Limb (tissue), 2 donors: ENCODE measurements around the gene NRXN2.

ENCODE experiments used
- DNase-seq, 2 donors: peaks; one replicate each; pipeline ENCODE4 v3.0.0-alpha.2; 2016; ENCODE audit errors: extremely low spot score in 2 of 2

Gene NRXN2

DNA sequence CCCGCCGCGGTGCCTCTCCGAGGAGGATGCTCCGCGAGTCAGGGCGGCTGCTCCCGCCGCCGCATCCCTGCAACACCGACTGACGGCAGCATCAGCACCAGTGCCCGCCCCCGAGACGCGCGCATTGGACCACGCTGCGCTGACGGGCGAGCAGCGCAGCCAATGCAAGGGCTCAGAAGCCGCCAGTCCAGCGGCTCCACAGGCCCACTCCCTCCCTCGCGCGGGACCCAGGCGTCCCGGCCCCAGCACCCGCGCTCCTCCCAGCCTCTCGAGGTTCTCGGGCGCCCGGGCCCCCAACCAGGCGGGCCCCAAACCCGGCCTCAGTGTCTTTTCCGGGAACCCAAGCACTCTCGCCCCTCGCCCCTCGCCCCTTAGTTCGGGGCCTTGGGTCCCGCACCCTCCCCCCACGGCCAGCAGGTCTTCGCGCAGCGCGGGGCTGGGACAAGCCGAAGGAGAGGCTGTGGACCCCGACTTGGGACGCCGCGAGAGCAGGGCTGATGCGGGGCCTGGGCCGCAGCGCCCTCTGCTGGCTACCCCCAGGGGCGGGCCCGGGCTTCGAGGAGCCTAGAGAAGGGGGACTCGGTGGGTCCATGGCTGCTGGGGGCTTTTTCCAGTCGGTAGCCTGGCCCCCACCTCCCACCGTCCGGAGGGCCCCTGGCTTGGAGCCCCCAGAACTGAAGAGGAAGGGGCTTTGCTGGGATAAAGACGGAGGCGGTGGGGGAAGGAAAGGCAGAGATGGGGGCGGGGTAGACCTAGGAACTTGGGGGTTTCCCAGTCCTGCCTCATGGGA, at the start of gene NRXN2:
NRXN2 (minus strand) TSS at position 81 of the 790 bp plus-strand sequence. CDS start 9,498 bp downstream, outside the sequence.
- DNase-seq: peak; percentile 82 to 92

GRCh38 chr11:64772303-64773018, 49.5 kb upstream of the NRXN2 start:
- DNase-seq: no peak

- no peak for DNase-seq
Measured at GRCh38 chr11:64771861-64772260, 48.9 kb upstream of the NRXN2 start.

- DNase-seq: no peak
Measured at GRCh38 chr11:64770120-64770519, 47.1 kb upstream of the NRXN2 start.

- no peak for DNase-seq
Measured at GRCh38 chr11:64769283-64769682, 46.3 kb upstream of the NRXN2 start.

DNA sequence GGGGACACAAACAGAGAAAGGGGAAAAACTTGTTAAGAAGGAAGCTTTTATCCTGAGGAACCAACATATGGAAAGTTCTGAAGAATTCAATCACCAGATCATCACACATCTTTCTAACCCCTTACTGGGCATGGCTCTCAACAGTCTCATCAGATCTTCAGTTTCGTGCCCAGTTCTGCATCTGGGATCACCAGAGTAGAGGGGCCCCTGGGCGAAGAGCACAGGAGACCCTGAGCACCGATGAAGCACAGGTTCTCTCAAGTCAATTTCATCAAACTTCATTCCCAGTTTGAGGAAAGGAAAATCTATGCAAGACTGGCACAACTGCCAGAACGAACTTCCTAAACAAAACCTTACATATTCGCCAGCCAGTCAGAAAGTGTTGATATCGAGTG, 45.3 kb upstream of the NRXN2 start:
- DNase-seq: no peak

DNA sequence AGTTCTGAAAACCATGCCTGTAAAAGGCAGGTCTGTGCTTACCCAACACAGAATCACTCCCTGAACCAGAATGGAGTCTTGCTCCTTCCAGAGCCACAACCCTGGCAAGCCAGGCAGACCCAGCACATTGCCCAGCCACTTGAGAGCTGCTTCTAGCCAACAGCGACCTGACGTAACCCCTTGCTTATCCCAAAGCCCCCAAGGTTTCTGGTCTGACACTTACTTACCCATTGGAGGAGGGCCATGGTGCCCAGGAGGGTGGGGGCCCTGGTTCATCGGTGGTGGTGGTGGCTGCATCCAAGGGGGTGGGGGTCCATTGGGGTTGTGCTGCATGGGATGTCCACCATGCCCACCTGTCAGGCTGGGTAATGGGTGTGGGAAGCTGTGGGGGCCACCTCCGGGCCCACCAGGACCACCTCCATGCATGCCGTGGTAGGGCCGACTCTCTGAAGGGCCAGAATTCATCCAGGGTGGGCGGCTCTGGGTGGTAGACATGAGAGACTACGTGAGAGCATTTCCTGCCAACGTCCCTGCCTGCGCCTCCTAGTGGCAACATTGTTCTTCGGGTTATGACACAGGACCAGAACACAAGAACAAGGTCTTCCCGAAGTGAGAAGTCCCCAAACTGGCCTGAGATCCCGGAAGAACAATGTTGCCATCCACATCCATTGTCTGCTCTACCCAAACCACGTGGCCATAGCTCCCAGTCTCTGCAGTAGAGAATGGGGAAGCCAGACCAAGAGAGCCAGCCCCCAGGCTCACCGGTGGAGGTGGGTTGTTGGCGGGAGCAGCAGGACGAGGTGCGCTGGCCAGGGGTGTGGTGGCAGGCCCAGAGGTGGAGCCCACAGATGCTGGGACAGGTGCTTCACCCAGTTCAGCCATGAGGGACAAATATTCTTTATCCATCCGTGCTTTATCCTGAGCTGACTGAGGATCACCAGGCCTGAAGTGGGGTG, 44.6 kb upstream of the NRXN2 start:
- DNase-seq: peak in 1 of 2 donors; percentile 81

- DNase-seq: no peak
Measured at GRCh38 chr11:64766881-64767280, 43.9 kb upstream of the NRXN2 start.

GRCh38 chr11:64765851-64766665, 43.1 kb upstream of the NRXN2 start:
- DNase-seq: peak in 1 of 2 donors; percentile 34

GRCh38 chr11:64765291-64765850, 42.4 kb upstream of the NRXN2 start:
- DNase-seq: peak in 1 of 2 donors; percentile 29

GRCh38 chr11:64764753-64765152, 41.8 kb upstream of the NRXN2 start:
- no peak for DNase-seq

GRCh38 chr11:64764040-64764611, 41.1 kb upstream of the NRXN2 start:
- peak in 1 of 2 donors; percentile 32 for DNase-seq

- no peak for DNase-seq
Measured at GRCh38 chr11:64763526-64764039, 40.6 kb upstream of the NRXN2 start.

- peak in 1 of 2 donors; percentile 34 for DNase-seq
Measured at GRCh38 chr11:64762674-64763525, 39.9 kb upstream of the NRXN2 start.

- DNase-seq: peak in 1 of 2 donors; percentile 31
Measured at GRCh38 chr11:64762277-64762673, 39.3 kb upstream of the NRXN2 start.

- peak in 1 of 2 donors; percentile 29 for DNase-seq
Measured at GRCh38 chr11:64760759-64761420, 37.9 kb upstream of the NRXN2 start.

DNA sequence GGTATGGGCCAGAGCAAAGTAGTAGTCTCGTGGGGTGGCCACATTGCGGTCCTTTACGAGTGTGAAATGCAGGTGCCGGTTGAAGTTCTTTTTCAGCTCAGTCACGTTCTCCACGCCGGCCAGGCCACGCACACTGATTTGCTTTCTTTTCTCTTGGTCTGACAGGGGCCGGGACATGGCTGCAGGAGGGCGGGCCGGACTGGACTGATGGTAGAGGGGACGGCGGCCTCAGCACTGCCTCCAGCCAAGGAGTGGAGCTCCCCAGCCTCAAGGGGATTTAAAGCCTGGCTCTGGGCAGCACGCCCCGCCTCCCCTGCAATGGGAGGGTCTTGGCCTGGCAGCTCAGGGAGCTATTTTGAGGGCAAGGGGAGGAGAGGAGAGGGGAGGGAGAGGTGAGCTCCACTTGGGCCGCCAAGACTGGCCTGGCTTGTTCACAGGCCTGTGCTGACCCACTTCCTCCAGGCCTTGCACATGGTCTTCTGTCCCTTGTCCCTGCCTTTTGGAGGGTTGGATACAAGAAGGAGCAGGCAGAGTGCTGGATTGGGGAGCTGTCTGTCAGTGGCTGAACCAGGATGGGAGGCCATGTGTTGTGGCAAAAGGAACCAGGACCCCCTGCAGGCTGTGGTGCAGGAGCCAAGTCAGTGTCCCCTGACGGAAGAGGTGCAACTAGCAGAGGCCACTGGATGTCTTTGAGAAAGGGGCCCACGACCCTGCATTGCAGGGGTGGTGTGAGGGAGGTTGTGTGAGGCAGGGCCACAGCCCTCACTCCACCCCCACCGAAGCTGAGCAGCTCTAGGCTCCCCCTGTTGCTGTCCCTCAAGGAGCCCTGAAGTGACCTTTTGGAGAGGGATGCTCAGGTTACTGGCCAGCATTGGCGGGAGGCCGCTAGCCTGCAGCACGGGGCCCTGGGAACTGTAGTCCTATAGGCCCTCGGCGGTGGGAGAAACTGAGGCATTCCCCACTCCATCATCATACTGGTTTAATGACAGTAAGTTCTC, 37.0 kb upstream of the NRXN2 start, which contains the start of gene PYGM:
PYGM (minus strand) TSS at position 253 of the 998 bp plus-strand sequence; CDS start at position 177, 76 bp downstream.
- peak; percentile 60 to 71 for DNase-seq
